Measurements from ENCODE around the gene GPR153. TPM values are rescaled to one million over a fixed set of nuclear protein-coding genes. Genes with fewer than 3 reads are reported as not detected.

The GPR153 gene
- total and polyA plus RNA-seq, 2 of the 13 experiments (the other 11 are each of a cell fraction or from before 2014, with no cell fraction given) = 0.22 to 0.31 TPM

GRCh38 chr1:6245086-6245868, 15.6 kb downstream of the GPR153 start (continued):
- peak; percentile 95 for TF ChIP-seq IKZF5 (CRISPR knock-in tag; IDR thresholded peaks at IDR 0.05)
- TF ChIP-seq RCOR2 (CRISPR knock-in tag; IDR thresholded peaks at IDR 0.05) = 0 out of 2 replicates have a peak, but pooled peaks have one; percentile 23
- TF ChIP-seq POLR2AphosphoS2 (IDR thresholded peaks at IDR 0.05; ENCODE audit: low read depth, low read length) = no peak
- peak; percentile 99 for TF ChIP-seq TOPORS (CRISPR knock-in tag; IDR thresholded peaks at IDR 0.05)
- peak; percentile 91 for TF ChIP-seq HOXA3 (CRISPR knock-in tag; IDR thresholded peaks at IDR 0.05)
- peak; percentile 99 for TF ChIP-seq ZNF138 (CRISPR knock-in tag; IDR thresholded peaks at IDR 0.05; ENCODE audit: low read depth)
- peak; percentile 42; the same call in 1 of the 2 replicates for TF ChIP-seq CENPBD1 (CRISPR knock-in tag; IDR thresholded peaks at IDR 0.05; ENCODE audit: borderline replicate concordance, low read depth)
- TF ChIP-seq ZNF343 (CRISPR knock-in tag; IDR thresholded peaks at IDR 0.05) = peak; percentile 98
- peak; percentile 83 for TF ChIP-seq ZBTB39 (CRISPR knock-in tag; IDR thresholded peaks at IDR 0.05)
- TF ChIP-seq ZNF670 (CRISPR knock-in tag; IDR thresholded peaks at IDR 0.05; ENCODE audit: borderline replicate concordance) = peak; percentile 61; the same call in 1 of the 2 replicates
- TF ChIP-seq ZNF776 (CRISPR knock-in tag; IDR thresholded peaks at IDR 0.05) = peak; percentile 99
- peak; percentile 100 for TF ChIP-seq ZMAT3 (CRISPR knock-in tag; conservative IDR thresholded peaks at IDR 0.05)
- peak; percentile 99 for TF ChIP-seq ZNF709 (CRISPR knock-in tag; IDR thresholded peaks at IDR 0.05)
- TF ChIP-seq ZNF20 (CRISPR knock-in tag; IDR thresholded peaks at IDR 0.05) = peak; percentile 93
- TF ChIP-seq ARID3A (IDR thresholded peaks at IDR 0.05; ENCODE audit: low read depth, low read length) = no peak
- TF ChIP-seq ZFP41 (CRISPR knock-in tag; IDR thresholded peaks at IDR 0.05; ENCODE audit: borderline replicate concordance) = peak; percentile 94

Measured in HepG2 (cell line).